Caco-2 (cell line): ENCODE results near the gene XRCC2. TPM values are rescaled to one million over a fixed set of nuclear protein-coding genes. Genes with fewer than 3 reads are reported as not detected.

Source experiments
- BruUV-seq: library from RNA; stranded (reverse); fragments of 400-500 nt; replicated peaks from 2 replicates; lab custom pipeline; 2021; lab: Mats Ljungman, UMichigan
- CTCF ChIA-PET: fragments of 300-600 bp; sonication (Branson Sonifier 250); formaldehyde crosslinking; loops from one replicate; lab custom pipeline; 2022; ENCODE audit warnings: antibody characterized with exemption; lab: Charles Lee
- POLR2A ChIA-PET: fragments of 300-600 bp; sonication (Branson Sonifier 250); formaldehyde crosslinking; loops from one replicate; lab custom pipeline; 2022; ENCODE audit warnings: antibody characterized with exemption; lab: Charles Lee
- DNase-seq, 2 experiments: peaks; one replicate each; pipeline versions ENCODE4 v3.0.0 to v3.0.0-alpha.2; 2020 to 2022
- H3K27me3 ChIP-seq: replicated peaks from 2 replicates; pipeline ENCODE4 v1.6.0; 2011; ENCODE audit warnings: low read length; ENCODE audit not compliant: control insufficient read depth, insufficient read depth
- H3K36me3 ChIP-seq: 2 replicates; pipeline ENCODE4 v1.5.1; 2011; ENCODE audit warnings: low read length; ENCODE audit not compliant: control insufficient read depth, insufficient read depth
- H3K4me1 ChIP-seq: fragments of 250-450 bp; sonication (Bioruptor Pico); 2 replicates; pipeline ENCODE4 v1.5.1; 2020; ENCODE audit warnings: mild to moderate bottlenecking
- H3K4me3 ChIP-seq: 2 replicates; pipeline ENCODE4 v1.5.1; 2011; ENCODE audit warnings: low read depth, mild to moderate bottlenecking, control low read depth, low read length
- H3K9me3 ChIP-seq: fragments of 250-450 bp; sonication (Bioruptor Pico); 2 replicates; pipeline ENCODE4 v1.5.1; 2020; ENCODE audit warnings: mild to moderate bottlenecking, moderate library complexity
- H3K27ac Mint-ChIP-seq: one replicate; pipeline ENCODE4 v1.8.0; 2022; ENCODE audit warnings: mixed read lengths; ENCODE audit not compliant: unreplicated experiment
- H3K27me3 Mint-ChIP-seq: one replicate; pipeline ENCODE4 v1.8.0; 2022; ENCODE audit warnings: mixed read lengths; ENCODE audit not compliant: insufficient read depth, unreplicated experiment
- H3K36me3 Mint-ChIP-seq: one replicate; pipeline ENCODE4 v1.8.0; 2022; ENCODE audit warnings: mild to moderate bottlenecking, mixed read lengths; ENCODE audit not compliant: insufficient read depth, unreplicated experiment
- H3K4me1 Mint-ChIP-seq: one replicate; pipeline ENCODE4 v1.8.0; 2022; ENCODE audit warnings: low read depth, mixed read lengths; ENCODE audit not compliant: unreplicated experiment
- H3K4me3 Mint-ChIP-seq: one replicate; pipeline ENCODE4 v1.8.0; 2022; ENCODE audit warnings: mild to moderate bottlenecking, moderate library complexity, mixed read lengths; ENCODE audit not compliant: unreplicated experiment
- H3K9me3 Mint-ChIP-seq: one replicate; pipeline ENCODE4 v1.8.0; 2022; ENCODE audit warnings: mixed read lengths; ENCODE audit not compliant: unreplicated experiment
- intact Hi-C: fragments of 100-400 bp; cut with micrococcal nuclease; formaldehyde crosslinking; loops from one replicate; pipeline ENCODE4 v1.10.0; 2022; ENCODE audit not compliant: unreplicated experiment
- total RNA-seq: library from RNA; stranded (reverse); gene quantifications from 2 replicates; pipeline ENCODE4 v1.2.3, GENCODE V29; 2022
- TF ChIP-seq, protein P1 (sequence below), 2 experiments: fragments of 200-600 bp in 1 of 2; IDR thresholded peaks; 1 replicate in 1 of 2; 2 replicates in 1 of 2; pipeline versions ENCODE4 v1.5.1 to v1.8.0; 2011 to 2022; ENCODE audit warnings: antibody characterized with exemption in 1 of 2, control low read depth in 1 of 2, inconsistent platforms in 1 of 2, low read depth in 1 of 2, low read length in 1 of 2, mild to moderate bottlenecking in 1 of 2, moderate library complexity in 1 of 2; ENCODE audit not compliant: insufficient read depth in 1 of 2, severe bottlenecking in 1 of 2, unreplicated experiment in 1 of 2

Gene XRCC2
- total RNA-seq, 1 experiment from 2014 or later: 18.5 TPM

DNA sequence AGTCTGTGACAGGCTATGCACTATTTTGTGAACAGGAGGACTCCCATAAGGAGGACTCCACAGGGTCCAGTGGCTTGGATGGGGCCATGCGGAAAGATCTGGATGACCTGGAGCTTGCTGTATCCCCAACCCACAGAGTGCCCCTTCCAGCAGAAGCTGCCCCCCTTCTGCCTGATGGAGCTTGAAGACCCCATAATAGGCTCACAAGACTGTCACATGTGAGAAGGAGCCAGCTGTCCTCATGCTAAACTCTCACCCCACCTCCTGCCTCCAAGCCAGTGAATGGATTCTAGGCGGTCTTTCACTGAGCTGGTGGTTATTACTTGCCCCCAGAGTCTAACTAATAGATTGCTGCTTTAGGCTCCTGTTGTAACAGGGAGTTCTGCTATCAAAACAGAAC is 79.1 kb downstream of the XRCC2 start:
- no peaks in the 10 kb centered on the region for H3K36me3 Mint-ChIP-seq
- no peak overlapping the region for H3K27ac Mint-ChIP-seq
- no TSS peak for BruUV-seq
- TF ChIP-seq, protein P1, sequence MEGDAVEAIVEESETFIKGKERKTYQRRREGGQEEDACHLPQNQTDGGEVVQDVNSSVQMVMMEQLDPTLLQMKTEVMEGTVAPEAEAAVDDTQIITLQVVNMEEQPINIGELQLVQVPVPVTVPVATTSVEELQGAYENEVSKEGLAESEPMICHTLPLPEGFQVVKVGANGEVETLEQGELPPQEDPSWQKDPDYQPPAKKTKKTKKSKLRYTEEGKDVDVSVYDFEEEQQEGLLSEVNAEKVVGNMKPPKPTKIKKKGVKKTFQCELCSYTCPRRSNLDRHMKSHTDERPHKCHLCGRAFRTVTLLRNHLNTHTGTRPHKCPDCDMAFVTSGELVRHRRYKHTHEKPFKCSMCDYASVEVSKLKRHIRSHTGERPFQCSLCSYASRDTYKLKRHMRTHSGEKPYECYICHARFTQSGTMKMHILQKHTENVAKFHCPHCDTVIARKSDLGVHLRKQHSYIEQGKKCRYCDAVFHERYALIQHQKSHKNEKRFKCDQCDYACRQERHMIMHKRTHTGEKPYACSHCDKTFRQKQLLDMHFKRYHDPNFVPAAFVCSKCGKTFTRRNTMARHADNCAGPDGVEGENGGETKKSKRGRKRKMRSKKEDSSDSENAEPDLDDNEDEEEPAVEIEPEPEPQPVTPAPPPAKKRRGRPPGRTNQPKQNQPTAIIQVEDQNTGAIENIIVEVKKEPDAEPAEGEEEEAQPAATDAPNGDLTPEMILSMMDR (IDR thresholded peaks at IDR 0.05; ENCODE audit: insufficient read depth in 1 of 2, low read depth in 1 of 2, low read length in 1 of 2, severe bottlenecking in 1 of 2, unreplicated experiment in 1 of 2): no peak
- H3K4me1 Mint-ChIP-seq: no peaks in the 10 kb centered on the region
- Histone ChIP-seq H3K4me3 (no peak overlapping the region), H3K27me3 (no peaks in the 10 kb centered on the region), H3K9me3 (no peaks in the 10 kb centered on the region), H3K36me3 (no peaks in the 10 kb centered on the region), H3K4me1 (peaks cover 5% of the 10 kb centered on the region; the same call in 1 of the 2 replicates)
- intact Hi-C loops: no loop called here
- H3K9me3 Mint-ChIP-seq: no peaks in the 10 kb centered on the region
- no peak overlapping the region for H3K4me3 Mint-ChIP-seq
- CTCF ChIA-PET: interaction anchor here (0.6 kb wide), 1 partner anchor 84 kb away, joined by 5 read pairs; no protein-coding TSS in a partner anchor
- POLR2A ChIA-PET: interaction anchor here (0.6 kb wide), 1 partner anchor 133 kb away, joined by 4 read pairs; no protein-coding TSS in a partner anchor
- H3K27me3 Mint-ChIP-seq: no peaks in the 10 kb centered on the region
- no peak for DNase-seq

Other genes with a start within 250 kb of the XRCC2 start
- 59.5 and 71.1 TPM in 2 replicates for gene KMT2C, start 240.1 kb downstream of the XRCC2 start, total RNA-seq
- 20.2 and 20.9 TPM in 2 replicates for gene ACTR3B, start 83.6 kb upstream of the XRCC2 start, total RNA-seq